Fibroblast of the aortic adventitia (primary cell): ENCODE data around the gene RTEL1. TPM values are rescaled to one million over a fixed set of nuclear protein-coding genes. Genes with fewer than 3 reads are reported as not detected.

Experiments used
- DNase-seq: peaks from one replicate; pipeline ENCODE4 v3.0.0-alpha.2; 2010; ENCODE audit warnings: low read depth
- H3K4me3 ChIP-seq: 2 replicates; pipeline ENCODE4 v1.5.1; 2011; ENCODE audit warnings: low read depth, mild to moderate bottlenecking, control low read depth, low read length, moderate library complexity
- CTCF ChIP-seq: IDR thresholded peaks from 2 replicates; pipeline ENCODE4 v1.5.1; 2011; ENCODE audit warnings: mild to moderate bottlenecking, low read length, control low read depth, inconsistent platforms; ENCODE audit not compliant: insufficient read depth
- total RNA-seq: library from RNA; depleted of rRNA; stranded (reverse); fragments of >200 nt; gene quantifications from 2 replicates; pipeline ENCODE4 v1.2.3, GENCODE V29; 2012; ENCODE audit warnings: low replicate concordance

Gene RTEL1
- total RNA-seq, 1 donor = 17.3 TPM

GRCh38 chr20:63731410-63731809, 73.3 kb downstream of the RTEL1 start:
- TF ChIP-seq CTCF = no peak
- H3K4me3 ChIP-seq = no peak overlapping the region
- DNase-seq = no peak

GRCh38 chr20:63732118-63733095, 74.3 kb downstream of the RTEL1 start:
- no peak for TF ChIP-seq CTCF
- H3K4me3 ChIP-seq = no peak overlapping the region
- no peak for DNase-seq

GRCh38 chr20:63733117-63733516, 75.0 kb downstream of the RTEL1 start:
- DNase-seq = no peak
- TF ChIP-seq CTCF = no peak
- no peak overlapping the region for H3K4me3 ChIP-seq

- H3K4me3 ChIP-seq = no peak overlapping the region
- no peak for DNase-seq
- TF ChIP-seq CTCF = no peak
Measured at GRCh38 chr20:63733579-63734081, 75.5 kb downstream of the RTEL1 start.

- no peak for DNase-seq
- H3K4me3 ChIP-seq = no peak overlapping the region
- no peak for TF ChIP-seq CTCF
Measured at GRCh38 chr20:63734111-63734945, 76.2 kb downstream of the RTEL1 start.

GRCh38 chr20:63734946-63735858, 77.1 kb downstream of the RTEL1 start:
- no peak for TF ChIP-seq CTCF
- H3K4me3 ChIP-seq = no peak overlapping the region
- DNase-seq = no peak
